Natural killer cell treated with Interleukin-12 subunit alpha and Interleukin-12 subunit beta and Interleukin-15 and Interleukin-18, amount 100 ng/mL, for 72 hours (primary cell): ENCODE results near the gene DCUN1D2. TPM values are rescaled to one million over a fixed set of nuclear protein-coding genes. Genes with fewer than 3 reads are reported as not detected.

Source experiments
- ATAC-seq, 2 donors: fragments of 150-1000 bp; cut with Tn5 transposase in 1 of 2; sonication (Bioruptor Pico), chemical (Tn5 transposase) in 1 of 2; 2 replicates each; pipeline ENCODE4 v1.10.0; 2021
- DNase-seq: peaks from one replicate; pipeline ENCODE4 v3.0.0; 2022; ENCODE audit warnings: low spot score
- H3K27ac Mint-ChIP-seq, 2 donors: 1 replicate in 1 of 2; 2 replicates in 1 of 2; pipeline ENCODE4 v1.8.0; 2022; ENCODE audit warnings: mixed read lengths in 2 of 2, mild to moderate bottlenecking in 1 of 2, moderate library complexity in 1 of 2
- H3K27me3 Mint-ChIP-seq, 2 donors: 1 replicate in 1 of 2; 2 replicates in 1 of 2; pipeline ENCODE4 v1.8.0; 2022; ENCODE audit warnings: mixed read lengths in 2 of 2
- H3K36me3 Mint-ChIP-seq: one replicate; pipeline ENCODE4 v1.8.0; 2022; ENCODE audit warnings: mixed read lengths
- H3K4me1 Mint-ChIP-seq, 2 donors: 1 replicate in 1 of 2; 2 replicates in 1 of 2; pipeline ENCODE4 v1.8.0; 2022; ENCODE audit warnings: low read depth in 2 of 2, mixed read lengths in 2 of 2, mild to moderate bottlenecking in 1 of 2
- H3K4me3 Mint-ChIP-seq: one replicate; pipeline ENCODE4 v1.8.0; 2022; ENCODE audit warnings: mixed read lengths
- H3K9me3 Mint-ChIP-seq: 2 replicates; pipeline ENCODE4 v1.8.0; 2022; ENCODE audit warnings: mixed read lengths
- total RNA-seq, 2 donors: library from RNA; stranded (reverse); gene quantifications; one replicate each; pipeline ENCODE4 v1.2.3, GENCODE V29; 2022

The DCUN1D2 gene
- total RNA-seq, 2 donors from 2014 or later, result 22.9 to 40.7 TPM

GRCh38 chr13:113408562-113408961, 81.9 kb downstream of the DCUN1D2 start:
- ATAC-seq (no peak), DNase-seq (no peak)
- no peaks in the 10 kb centered on the region for H3K9me3 Mint-ChIP-seq
- H3K36me3 Mint-ChIP-seq, result no peaks in the 10 kb centered on the region
- H3K4me1 Mint-ChIP-seq, result no peaks in the 10 kb centered on the region
- H3K27ac Mint-ChIP-seq, result no peak overlapping the region
- no peak overlapping the region for H3K4me3 Mint-ChIP-seq
- H3K27me3 Mint-ChIP-seq, result peaks cover 0 to 2% of the 10 kb centered on the region in 2 donors

- H3K9me3 Mint-ChIP-seq, result no peaks in the 10 kb centered on the region
- no peak overlapping the region for H3K27ac Mint-ChIP-seq
- H3K27me3 Mint-ChIP-seq, result peaks cover 0 to 2% of the 10 kb centered on the region in 2 donors
- DNase-seq, result no peak
- H3K36me3 Mint-ChIP-seq, result no peaks in the 10 kb centered on the region
- no peak for ATAC-seq
- no peaks in the 10 kb centered on the region for H3K4me1 Mint-ChIP-seq
- H3K4me3 Mint-ChIP-seq, result no peak overlapping the region
These were observed 82.7 kb downstream of the DCUN1D2 start for GRCh38 chr13:113407531-113408393.

- peaks cover 0 to 2% of the 10 kb centered on the region in 2 donors for H3K27me3 Mint-ChIP-seq
- no peaks in the 10 kb centered on the region for H3K4me1 Mint-ChIP-seq
- DNase-seq (no peak), ATAC-seq (no peak)
- H3K4me3 Mint-ChIP-seq, result no peak overlapping the region
- H3K9me3 Mint-ChIP-seq, result no peaks in the 10 kb centered on the region
- H3K27ac Mint-ChIP-seq, result no peak overlapping the region
- H3K36me3 Mint-ChIP-seq, result no peaks in the 10 kb centered on the region
These were observed 83.4 kb downstream of the DCUN1D2 start for GRCh38 chr13:113407103-113407530.

- no peak for ATAC-seq
- Mint-ChIP-seq H3K4me3 (no peak overlapping the region), H3K27me3 (peaks cover 0 to 2% of the 10 kb centered on the region in 2 donors), H3K27ac (no peak overlapping the region), H3K4me1 (no peaks in the 10 kb centered on the region), H3K36me3 (no peaks in the 10 kb centered on the region), H3K9me3 (no peaks in the 10 kb centered on the region)
- no peak for DNase-seq
These were observed 84.0 kb downstream of the DCUN1D2 start for GRCh38 chr13:113406321-113407102.

Other genes starting within 250 kb of the DCUN1D2 start
- 100 to 1,000 TPM; 104 to 108 TPM for gene LAMP1, start 193.5 kb downstream of the DCUN1D2 start, total RNA-seq
- not detected for gene GRTP1, start 126.6 kb downstream of the DCUN1D2 start, total RNA-seq
- gene ADPRHL1, start 37.2 kb downstream of the DCUN1D2 start, total RNA-seq, result 1 to 10 TPM; 1.8 to 1.9 TPM
- gene TFDP1, start 94.0 kb upstream of the DCUN1D2 start, total RNA-seq, result 100 to 1,000 TPM in 1 of 2 donors, 10 to 100 TPM in 1; 97.5 to 226 TPM
- gene ATP4B, start 167.5 kb upstream of the DCUN1D2 start, total RNA-seq, result not detected
- gene GRK1, start 176.5 kb upstream of the DCUN1D2 start, total RNA-seq, result under 1 TPM in 1 of 2 donors, not detected in 1; 0.14 TPM